NCI-H1436 treated with DMSO at 0.1 percent for 48 hours (cell line): ENCODE measurements around the gene BRK1.
"Not testable (repeated sequence)": the region's sequence is repeated elsewhere in the genome, so short reads cannot be mapped to it uniquely, and the experiment has no call there.

Source experiments
- DNase-seq: peaks from one replicate; lab custom pipeline; 2025; lab: John Stamatoyannopoulos, UW

BRK1 gene

DNA sequence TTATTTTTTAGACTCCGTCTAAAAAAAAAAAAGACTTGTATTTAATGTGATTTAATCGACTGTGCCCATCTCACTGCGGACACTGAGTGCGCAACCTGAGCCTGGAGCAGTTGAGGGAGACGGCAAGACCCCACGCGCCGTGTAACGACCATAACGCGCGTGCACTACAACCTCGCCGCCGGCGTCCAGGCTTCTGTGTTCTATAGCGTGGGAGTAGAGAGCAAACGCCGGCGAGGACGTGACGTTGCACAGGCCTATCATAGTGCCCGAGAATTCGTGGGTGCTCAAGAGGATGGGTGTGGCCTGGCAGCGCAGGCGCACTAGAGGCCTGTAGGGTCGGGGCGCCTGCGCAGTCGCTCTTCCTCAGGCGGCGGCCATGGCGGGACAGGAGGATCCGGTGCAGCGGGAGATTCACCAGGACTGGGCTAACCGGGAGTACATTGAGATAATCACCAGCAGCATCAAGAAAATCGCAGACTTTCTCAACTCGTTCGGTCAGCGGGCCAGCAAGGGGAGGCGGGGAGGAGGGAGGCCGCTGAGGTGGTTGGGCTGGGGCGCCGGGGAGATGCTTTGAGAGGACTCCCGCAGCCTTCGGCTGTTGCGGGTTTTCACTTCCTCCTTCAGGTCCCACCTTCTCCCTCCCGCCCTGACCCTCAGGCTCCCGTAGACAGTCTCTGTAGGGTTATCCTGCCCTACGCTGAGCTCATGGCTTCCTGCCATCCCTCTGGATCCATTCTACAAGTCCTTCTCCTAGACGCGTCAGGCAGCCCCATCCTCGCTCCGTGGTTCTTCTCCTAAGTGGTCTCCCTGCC lies at the start of gene BRK1:
TSS of gene BRK1 (plus strand) at position 350 of the 812 bp plus-strand sequence. CDS start at position 377, 27 bp downstream.
- DNase-seq, result peak; percentile 54

DNA sequence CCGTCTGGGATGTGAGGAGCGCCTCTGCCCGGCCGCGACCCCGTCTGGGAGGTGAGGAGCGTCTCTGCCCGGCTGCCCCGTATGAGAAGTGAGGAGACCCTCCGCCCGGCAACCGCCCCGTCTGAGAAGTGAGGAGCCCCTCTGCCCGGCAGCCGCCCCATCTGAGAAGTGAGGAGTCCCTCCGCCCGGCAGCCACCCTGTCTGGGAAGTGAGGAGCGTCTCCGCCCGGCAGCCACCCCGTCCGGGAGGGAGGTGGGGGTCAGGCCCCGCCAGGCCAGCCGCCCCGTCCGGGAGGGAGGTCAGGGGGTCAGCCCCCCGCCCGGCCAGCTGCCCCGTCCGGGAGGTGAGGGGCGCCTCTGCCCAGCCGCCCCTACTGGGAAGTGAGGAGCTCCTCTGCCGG lies 45.4 kb upstream of the BRK1 start:
- not testable (repeated sequence) for DNase-seq

GRCh38 chr3:10074666-10075065 lies 40.8 kb upstream of the BRK1 start:
- DNase-seq, result no peak

GRCh38 chr3:10081871-10082270 lies 33.6 kb upstream of the BRK1 start:
- DNase-seq, result no peak

- no peak for DNase-seq
Measured at GRCh38 chr3:10085738-10086137, 29.7 kb upstream of the BRK1 start.

DNA sequence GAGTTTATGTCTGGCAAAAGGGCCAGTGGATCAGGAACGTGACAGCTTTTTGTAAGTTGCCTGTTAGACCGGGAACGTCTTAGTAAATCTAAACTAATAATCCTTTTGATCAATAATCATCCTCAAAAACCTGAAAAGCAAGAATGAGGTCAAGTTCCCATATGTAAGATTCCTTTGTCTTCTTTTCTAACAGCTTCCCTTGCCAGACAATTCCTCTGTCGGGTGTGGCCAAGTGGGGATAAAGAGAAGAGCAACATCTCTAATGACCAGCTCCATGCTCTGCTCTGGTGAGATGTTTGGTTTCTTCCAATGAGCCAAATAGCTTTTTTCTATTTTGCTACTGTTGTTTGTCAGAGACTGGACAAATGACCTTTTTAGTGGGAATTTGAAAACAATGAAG lies 27.2 kb upstream of the BRK1 start:
- no peak for DNase-seq

- DNase-seq, result no peak
Measured at GRCh38 chr3:10090179-10090578, 25.3 kb upstream of the BRK1 start.

GRCh38 chr3:10090774-10091173 lies 24.7 kb upstream of the BRK1 start:
- not testable (repeated sequence) for DNase-seq

DNA sequence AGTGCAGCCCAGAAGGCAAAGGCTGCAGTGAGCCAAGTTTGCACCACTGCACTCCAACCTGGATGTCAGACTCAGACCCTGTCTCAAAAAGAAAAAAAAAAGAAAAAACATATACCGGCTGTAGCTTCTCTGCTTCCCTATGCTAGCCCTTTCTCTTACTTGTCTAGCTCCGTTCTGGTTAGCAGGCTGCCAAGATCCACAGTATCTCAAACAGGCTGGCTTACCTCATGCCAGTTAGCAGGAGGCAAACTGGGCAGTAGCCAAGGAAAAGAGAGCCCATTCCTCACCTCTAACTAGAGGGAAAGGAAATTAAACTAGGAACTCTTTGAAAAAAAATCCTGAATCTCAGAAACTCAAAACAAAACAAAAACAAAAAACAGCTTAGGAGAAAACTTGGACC lies 24.1 kb upstream of the BRK1 start:
- DNase-seq, result not testable (repeated sequence)

GRCh38 chr3:10093678-10094077 lies 21.8 kb upstream of the BRK1 start:
- no peak for DNase-seq

DNA sequence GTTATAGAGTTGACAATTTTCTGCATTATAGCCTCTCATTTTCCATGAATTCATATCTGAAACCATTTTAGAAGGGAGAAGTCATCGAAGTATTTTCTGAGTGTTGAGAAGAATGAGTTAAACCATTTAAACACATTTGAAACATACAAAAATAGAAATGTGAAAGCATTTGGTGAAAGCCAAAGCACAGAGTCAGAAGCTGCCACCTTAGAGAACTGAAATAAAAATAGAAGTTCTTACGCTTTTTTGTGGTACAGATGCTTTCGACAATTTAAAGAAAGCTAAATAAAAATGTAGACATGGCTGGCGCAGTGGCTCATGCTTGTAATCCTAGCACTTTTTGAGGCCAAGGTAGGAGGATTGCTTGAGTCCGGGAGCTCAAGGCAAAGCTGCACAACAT lies 16.4 kb upstream of the BRK1 start:
- DNase-seq, result no peak

DNA sequence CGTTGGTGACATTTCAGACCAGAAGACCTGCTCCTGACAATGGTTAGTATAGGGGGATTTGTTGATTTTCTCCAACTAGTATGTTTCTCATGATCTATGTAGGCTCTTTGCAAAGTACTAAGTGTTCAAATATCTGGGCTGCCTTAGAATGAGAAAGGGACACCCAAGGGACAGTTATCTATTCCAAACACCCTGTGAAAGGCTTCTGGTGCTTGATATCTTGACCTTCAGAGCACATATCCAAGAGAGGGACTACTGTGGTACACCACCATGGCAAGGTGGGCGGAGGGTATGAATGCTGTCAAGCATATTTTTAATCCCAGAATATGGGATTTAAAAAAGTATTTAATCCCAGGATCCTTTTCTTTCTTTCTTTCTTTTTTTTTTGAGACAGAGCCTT lies 8.6 kb upstream of the BRK1 start:
- DNase-seq, result no peak

DNA sequence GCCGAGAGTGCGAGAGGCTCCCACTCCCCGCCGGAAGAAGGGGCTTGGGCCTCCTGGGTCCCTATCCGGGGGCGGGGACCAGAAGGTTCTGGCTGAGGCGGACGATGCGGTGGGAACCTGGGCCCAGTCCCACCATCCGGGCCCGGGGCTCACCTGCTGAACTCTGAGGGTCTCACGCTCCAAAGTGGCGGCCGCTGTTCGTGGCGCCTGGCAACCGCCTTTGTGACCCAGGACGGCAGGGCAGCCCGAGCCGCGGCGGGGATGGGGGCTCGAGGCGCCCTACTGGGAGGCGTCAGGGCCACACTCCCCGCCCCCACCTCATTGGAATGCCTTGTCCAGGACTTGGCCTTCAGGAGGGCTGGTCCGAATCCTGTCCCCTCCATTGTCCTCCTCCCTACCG lies 7.4 kb upstream of the BRK1 start, which contains the start of gene FANCD2OS:
TSS of gene FANCD2OS (minus strand) at position 165 of the 400 bp plus-strand sequence. CDS start 3,481 bp downstream, outside the sequence.
- no peak for DNase-seq

DNA sequence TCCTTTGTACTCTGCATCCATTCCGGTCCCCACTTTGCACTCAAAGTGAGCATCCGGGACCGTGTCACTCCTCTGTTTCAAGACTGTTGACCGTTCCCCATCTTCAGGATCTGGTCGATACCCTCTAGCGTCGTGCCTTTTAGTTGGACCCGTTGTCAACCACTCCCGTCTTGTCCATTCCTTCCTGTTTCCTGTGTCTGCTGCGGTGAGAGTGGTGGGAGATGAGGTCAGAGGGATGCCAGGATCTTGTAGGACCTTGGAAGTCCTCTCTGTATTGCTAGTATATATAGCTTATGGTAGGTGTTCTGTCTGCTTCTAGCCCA lies 624 bp downstream of the BRK1 start:
- no peak for DNase-seq

GRCh38 chr3:10116928-10117327 lies 1.5 kb downstream of the BRK1 start:
- no peak for DNase-seq

- no peak for DNase-seq
Measured at GRCh38 chr3:10119376-10119775, 3.9 kb downstream of the BRK1 start.

- DNase-seq, result no peak
Measured at GRCh38 chr3:10121064-10121463, 5.6 kb downstream of the BRK1 start.

- DNase-seq, result no peak
Measured at GRCh38 chr3:10122724-10123123, 7.2 kb downstream of the BRK1 start.

DNA sequence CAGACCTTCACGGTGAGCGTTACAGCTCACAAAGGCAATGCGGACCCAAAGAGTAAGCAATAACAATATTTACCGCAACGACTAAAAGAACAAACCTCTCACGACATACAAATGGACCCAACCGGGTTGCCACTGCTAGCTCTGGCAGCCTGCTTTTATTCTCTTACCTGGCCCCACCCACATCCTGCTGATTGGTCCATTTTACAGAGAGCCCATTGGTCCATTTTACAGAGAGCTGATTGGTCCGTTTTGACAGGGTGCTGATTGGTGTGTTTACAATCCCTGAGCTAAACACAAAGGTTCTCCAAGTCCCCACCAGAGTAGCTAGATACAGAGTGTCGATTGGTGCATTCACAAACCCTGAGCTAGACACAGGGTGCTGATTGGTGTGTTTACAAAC lies 20.4 kb downstream of the BRK1 start:
- DNase-seq, result not testable (repeated sequence)

DNA sequence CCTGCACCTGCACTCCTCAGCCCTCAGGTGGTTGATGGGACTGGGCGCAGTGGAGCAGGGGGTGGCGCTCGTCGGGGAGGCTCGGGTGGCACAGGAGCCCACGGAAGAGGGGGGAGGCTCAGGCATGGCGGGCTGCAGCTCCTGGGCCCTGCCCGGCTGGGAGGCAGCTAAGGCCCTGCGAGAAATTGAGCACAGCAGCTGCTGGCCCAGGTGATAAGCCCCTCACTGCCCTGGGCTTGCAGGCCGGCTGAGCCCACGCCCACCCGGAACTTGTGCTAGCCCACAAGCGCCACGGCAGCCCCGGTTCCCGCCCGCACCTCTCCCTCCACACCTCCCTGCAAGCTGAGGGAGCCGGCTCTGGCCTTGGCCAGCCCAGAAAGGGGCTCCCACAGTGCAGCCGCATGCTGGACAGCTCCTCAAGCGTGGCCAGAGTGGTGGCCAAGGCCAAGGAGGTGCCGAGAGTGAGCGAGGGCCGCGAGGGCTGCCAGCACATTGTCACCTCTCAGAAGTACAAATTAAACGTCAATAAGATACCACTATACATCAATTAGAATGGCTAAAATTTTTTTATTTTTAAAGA lies 21.0 kb downstream of the BRK1 start:
- DNase-seq, result no peak

- DNase-seq, result no peak
Measured at GRCh38 chr3:10137178-10137577, 21.7 kb downstream of the BRK1 start.

DNA sequence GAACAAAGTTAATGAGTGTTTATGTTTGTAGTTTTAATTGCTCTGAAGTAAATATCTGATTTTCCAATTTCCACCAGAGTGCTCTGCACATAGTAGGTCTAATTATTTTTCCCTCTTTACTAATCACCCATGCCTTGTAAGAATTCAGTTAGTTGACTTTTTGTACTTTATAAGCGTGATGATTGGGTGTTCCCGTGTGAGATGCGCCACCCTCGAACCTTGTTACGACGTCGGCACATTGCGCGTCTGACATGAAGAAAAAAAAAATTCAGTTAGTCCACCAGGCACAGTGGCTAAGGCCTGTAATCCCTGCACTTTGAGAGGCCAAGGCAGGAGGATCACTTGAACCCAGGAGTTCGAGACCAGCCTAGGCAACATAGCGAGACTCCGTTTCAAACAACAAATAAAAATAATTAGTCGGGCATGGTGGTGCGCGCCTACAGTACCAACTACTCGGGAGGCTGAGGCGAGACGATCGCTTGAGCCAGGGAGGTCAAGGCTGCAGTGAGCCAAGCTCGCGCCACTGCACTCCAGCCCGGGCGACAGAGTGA lies 25.6 kb downstream of the BRK1 start:
- no peak for DNase-seq
